ENCODE measurements around the gene PLEKHA6.
A peak's percentile ranks its signal among the peaks of the same experiment; 100 is the strongest.

The PLEKHA6 gene

DNA sequence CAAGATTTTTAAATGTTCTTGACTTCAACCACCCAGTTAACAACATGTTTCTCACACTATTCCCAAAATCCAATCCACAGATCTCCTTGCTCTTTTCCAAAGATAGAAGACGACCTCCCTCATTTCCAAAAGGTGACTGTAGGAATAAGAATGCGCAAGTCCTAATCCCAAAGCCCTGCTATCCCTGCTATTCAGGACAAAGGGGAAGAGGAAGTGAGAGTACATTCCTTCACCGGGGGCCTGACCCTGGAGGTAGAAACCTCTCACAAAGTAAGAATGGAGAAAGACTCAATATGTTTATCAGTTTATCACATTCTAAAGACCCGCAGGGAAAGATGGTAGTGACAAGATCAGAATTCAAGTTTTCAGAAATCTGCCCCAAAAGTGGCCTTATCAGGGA is 55.7 kb downstream of the PLEKHA6 start:
- no peak overlapping the region for H3K27ac Mint-ChIP-seq
- no peaks in the 10 kb centered on the region for H3K4me1 Mint-ChIP-seq
- peaks cover 47% of the 10 kb centered on the region for H3K27me3 Mint-ChIP-seq
- no peaks in the 10 kb centered on the region for H3K9me3 Mint-ChIP-seq
- H3K4me3 Mint-ChIP-seq, result no peak overlapping the region
- ATAC-seq, result no peak
- H3K36me3 Mint-ChIP-seq, result no peaks in the 10 kb centered on the region

DNA sequence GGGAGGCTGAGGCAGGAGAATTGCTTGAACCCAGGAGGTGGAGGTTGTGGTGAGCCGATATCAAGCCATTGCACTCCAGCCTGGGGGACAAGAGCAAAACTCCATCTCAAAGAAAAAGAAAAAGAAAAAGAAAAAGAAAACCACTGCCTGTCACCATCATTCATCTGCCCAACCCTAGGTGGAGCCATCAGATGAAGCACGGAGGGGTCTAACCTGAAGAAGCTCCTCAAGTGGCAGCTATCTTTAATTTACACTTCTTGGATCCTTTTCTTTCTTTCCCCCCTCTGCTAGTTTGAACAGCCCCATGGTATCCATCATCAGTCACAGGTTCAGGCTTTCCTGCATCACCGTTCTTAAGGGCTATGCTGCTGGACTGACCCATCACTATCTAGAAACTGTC is 57.0 kb downstream of the PLEKHA6 start:
- no peak overlapping the region for H3K27ac Mint-ChIP-seq
- H3K9me3 Mint-ChIP-seq, result no peaks in the 10 kb centered on the region
- no peaks in the 10 kb centered on the region for H3K36me3 Mint-ChIP-seq

DNA sequence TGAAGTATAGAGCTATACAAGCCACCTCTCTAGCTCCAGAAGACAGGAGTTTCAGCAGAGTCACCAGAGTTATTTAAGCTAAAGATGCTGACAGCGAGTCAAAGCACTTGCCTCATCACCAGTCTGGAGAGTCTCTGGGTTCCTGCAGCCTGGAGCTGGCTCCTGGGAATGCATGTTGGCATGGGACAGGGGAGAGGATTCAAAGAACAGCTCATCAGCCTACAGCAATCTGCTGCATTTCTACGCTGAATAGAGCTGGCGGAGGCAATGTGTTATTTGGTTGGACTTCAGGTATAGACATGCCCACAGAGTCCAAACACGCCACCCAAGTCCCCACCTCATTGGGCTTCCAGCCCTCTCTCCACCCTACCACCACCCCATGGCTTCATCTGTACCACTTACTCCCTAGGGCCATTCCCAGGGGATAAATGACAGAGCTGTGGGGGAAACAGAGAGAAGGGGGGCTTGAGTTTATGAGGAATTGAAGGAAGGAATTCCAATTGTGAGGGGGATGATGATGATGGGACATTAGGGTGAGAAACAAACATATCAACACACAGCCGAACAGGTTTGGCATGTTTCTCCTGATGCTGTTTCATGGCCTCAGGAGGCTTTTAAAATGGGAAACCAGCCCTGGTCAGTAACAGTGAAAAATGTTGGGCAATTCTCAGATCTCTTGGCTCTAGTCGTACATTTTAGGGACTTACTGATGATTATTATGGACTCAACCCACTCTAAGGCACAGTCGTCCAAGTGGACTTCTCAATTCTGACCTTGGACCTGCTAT is 58.4 kb downstream of the PLEKHA6 start:
- Mint-ChIP-seq H3K4me1 (no peaks in the 10 kb centered on the region), H3K27me3 (peaks cover 39% of the 10 kb centered on the region), H3K36me3 (no peaks in the 10 kb centered on the region)

More for the DNA sequence above, 57.0 kb downstream of the PLEKHA6 start:
- Mint-ChIP-seq H3K4me3 (no peak overlapping the region), H3K4me1 (no peaks in the 10 kb centered on the region), H3K27me3 (peaks cover 43% of the 10 kb centered on the region)
- ATAC-seq, result no peak

DNA sequence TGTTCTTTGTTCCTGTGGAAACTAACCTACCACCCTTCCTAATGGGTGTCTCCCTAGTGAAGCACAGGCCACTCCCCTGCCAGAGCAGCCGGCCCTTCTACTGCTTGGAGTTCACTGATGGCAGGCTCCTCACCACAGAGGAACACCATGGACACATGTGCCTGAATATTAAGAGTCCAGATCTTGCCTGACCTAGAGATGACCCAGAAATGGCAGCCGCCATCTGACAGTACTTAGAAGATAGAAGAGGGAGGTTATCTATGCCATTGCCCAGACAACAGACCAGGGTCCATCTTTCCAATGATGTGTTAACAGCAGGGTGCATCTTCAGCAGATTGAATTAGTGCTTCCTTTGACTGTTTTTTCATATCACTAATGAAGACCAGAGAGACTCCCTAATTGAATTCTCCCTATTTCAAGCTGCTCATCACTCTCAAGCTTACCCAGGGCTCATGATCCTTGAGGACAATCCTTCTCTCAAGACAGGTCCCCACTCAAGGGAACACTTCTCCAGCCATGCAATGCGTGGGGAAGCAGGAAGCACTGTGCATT is 59.8 kb downstream of the PLEKHA6 start:
- ATAC-seq, result no peak
- H3K27me3 Mint-ChIP-seq, result peaks cover 46% of the 10 kb centered on the region
- no peaks in the 10 kb centered on the region for H3K9me3 Mint-ChIP-seq
- no peak overlapping the region for H3K27ac Mint-ChIP-seq
- H3K36me3 Mint-ChIP-seq, result no peaks in the 10 kb centered on the region
- no peaks in the 10 kb centered on the region for H3K4me1 Mint-ChIP-seq
- no peak overlapping the region for H3K4me3 Mint-ChIP-seq

More for the DNA sequence above, 58.4 kb downstream of the PLEKHA6 start:
- no peak for ATAC-seq
- Mint-ChIP-seq H3K27ac (no peak overlapping the region), H3K4me3 (no peak overlapping the region), H3K9me3 (no peaks in the 10 kb centered on the region)

DNA sequence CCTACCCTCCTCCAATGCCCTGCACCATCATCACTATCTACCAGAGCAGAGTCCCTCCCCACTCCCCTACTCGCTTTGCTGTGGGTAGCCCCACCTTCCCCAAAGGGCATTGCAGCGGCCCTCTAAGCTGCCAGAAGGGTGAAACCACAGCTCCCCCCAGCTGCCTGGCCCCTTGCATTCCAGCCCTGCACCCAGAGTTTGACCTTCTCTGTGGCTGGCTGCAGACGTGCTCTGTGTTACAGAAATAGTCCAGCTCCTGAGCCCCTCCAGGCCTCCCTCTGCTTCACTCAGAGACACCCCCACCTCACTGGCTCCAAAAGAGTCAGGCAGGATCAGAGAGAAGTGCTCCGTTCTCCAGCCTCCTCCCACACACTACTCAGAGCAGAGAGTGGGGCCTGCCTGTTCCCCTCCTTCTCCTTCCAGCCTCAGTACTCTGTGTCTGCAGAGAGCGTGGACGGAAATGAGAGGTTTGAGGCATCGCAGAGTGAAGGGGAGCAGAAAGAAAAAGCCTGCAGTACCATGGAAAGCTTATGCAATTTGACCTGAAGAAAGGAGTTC is 63.2 kb downstream of the PLEKHA6 start:
- H3K4me1 Mint-ChIP-seq, result no peaks in the 10 kb centered on the region
- no peaks in the 10 kb centered on the region for H3K9me3 Mint-ChIP-seq
- H3K36me3 Mint-ChIP-seq, result no peaks in the 10 kb centered on the region
- no peak overlapping the region for H3K4me3 Mint-ChIP-seq
- no peak overlapping the region for H3K27ac Mint-ChIP-seq
- no peak for ATAC-seq
- peaks cover 67% of the 10 kb centered on the region for H3K27me3 Mint-ChIP-seq

DNA sequence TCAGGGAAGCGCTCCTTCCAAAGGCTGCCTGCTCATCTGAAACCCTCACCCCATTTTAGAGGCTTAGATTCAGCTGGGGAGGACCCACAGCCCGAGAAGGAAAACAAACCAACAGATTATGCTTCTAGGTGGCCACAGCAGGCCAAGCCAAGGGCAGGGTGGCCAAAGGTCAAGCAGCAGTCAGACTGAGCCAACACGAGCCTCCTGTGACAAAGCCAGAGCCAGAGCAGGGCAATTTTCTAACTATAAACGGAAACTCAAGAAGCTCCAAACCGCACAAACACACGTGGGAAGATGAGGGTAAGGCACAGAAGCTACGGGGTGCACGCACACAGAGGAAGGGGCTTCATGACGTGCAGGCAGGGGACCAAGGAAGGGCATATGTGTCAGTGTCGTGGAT is 64.1 kb downstream of the PLEKHA6 start:
- Mint-ChIP-seq H3K27me3 (peaks cover 62% of the 10 kb centered on the region), H3K4me3 (no peak overlapping the region), H3K27ac (no peak overlapping the region), H3K9me3 (no peaks in the 10 kb centered on the region), H3K36me3 (no peaks in the 10 kb centered on the region), H3K4me1 (no peaks in the 10 kb centered on the region)
- no peak for ATAC-seq

DNA sequence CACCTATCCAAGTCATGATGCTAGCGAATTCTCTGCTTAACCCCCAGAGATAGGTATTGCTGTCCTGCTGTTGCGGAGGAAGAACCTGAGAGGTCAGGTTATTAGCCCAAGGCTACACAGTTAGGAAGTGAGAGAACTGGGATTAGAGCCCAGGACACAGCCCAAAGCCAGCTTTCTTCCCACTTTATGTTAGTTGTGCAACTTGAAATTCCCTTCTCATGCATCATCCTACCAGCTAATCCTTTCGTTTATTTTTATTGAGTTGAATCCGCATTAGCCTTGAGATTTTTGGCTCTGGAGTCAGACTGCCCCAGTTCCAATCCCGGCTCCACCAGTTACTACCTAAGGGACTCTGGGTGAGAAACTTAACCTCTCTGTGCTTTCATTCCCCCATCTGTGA is 65.4 kb downstream of the PLEKHA6 start:
- H3K4me1 Mint-ChIP-seq, result no peaks in the 10 kb centered on the region
- no peaks in the 10 kb centered on the region for H3K36me3 Mint-ChIP-seq
- H3K4me3 Mint-ChIP-seq, result no peak overlapping the region
- H3K27ac Mint-ChIP-seq, result no peak overlapping the region
- no peaks in the 10 kb centered on the region for H3K9me3 Mint-ChIP-seq
- no peak for ATAC-seq
- H3K27me3 Mint-ChIP-seq, result peaks cover 61% of the 10 kb centered on the region

DNA sequence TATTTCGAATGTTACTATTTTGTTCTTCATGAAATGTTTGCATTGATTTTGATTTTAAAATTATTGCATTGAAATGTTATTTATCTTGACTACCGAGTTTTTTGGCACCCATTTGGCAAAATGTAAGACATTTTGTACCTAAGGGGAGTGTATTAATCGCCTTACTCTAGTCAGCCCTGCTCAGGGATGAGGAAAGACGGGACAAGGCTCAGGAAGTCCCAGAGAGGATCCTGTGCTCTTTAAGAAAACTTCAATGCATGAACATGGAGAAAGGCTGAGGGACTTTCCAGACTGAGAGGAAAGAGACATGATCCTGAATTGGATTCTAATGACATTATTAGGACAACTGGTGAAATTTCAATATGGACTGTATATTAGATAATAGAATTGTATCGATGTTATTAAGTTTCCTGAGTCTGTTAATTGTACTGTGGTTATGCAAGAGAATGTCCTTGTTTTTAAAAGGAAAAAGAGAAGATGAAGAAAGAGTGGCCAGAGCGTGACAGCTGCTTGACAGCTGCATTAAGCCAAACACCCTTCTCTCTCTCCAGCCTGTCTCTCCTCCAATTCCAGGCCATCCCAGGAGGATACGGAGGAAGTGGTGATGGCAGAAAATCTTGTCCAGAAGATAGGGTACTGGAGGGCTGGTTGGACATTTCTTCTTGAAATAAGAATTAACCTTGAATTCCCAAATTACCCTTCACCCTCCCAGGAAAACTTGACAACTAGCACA is 66.0 kb downstream of the PLEKHA6 start:
- Mint-ChIP-seq H3K4me3 (no peak overlapping the region), H3K9me3 (no peaks in the 10 kb centered on the region), H3K27me3 (peaks cover 63% of the 10 kb centered on the region), H3K27ac (no peak overlapping the region), H3K4me1 (no peaks in the 10 kb centered on the region), H3K36me3 (no peaks in the 10 kb centered on the region)
- ATAC-seq, result no peak

DNA sequence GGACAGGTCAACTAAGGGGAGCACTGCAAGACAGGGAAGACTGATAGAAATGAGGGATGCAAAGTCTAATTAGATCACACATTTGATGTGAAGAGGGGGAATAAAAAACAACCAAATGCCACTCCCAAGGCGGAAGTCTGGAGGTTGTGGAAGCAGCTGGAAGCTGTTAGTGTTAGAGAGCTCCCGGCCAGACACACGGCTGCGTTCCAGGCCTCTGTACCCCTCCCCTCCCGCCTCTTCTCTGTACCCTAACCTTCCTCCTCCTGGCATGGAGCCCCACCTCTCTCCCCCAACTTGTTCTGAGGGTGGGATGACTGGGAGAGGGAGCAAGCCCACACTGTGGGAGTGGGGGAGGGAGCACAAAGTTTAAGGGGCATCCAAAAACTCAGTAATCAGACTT is 67.0 kb downstream of the PLEKHA6 start:
- Mint-ChIP-seq H3K36me3 (no peaks in the 10 kb centered on the region), H3K27ac (no peak overlapping the region), H3K27me3 (peaks cover 73% of the 10 kb centered on the region), H3K4me3 (no peak overlapping the region), H3K4me1 (peaks cover 7% of the 10 kb centered on the region), H3K9me3 (no peaks in the 10 kb centered on the region)
- ATAC-seq, result no peak

DNA sequence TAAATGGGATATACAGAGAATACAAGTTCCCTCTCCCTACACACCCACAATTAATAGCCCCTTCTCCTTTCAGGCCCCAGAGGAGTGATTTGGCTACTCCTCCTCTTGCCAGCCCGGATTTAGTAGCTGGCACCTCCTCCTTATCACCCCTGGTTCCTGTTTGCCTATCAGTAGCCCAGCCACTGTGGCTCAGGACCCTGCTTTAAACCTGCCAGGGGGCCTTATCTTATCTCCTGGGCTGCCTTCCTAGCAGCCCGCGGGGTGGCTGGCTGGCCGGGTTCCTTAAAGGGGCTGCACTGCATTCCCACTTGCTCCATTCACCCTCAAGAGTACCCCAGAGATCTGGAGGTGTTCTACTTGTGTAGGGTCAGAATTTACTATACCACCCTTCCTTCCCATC is 70.4 kb downstream of the PLEKHA6 start:
- Mint-ChIP-seq H3K27me3 (peaks cover 47% of the 10 kb centered on the region), H3K36me3 (no peaks in the 10 kb centered on the region), H3K27ac (no peak overlapping the region), H3K9me3 (no peaks in the 10 kb centered on the region), H3K4me1 (peaks cover 32% of the 10 kb centered on the region), H3K4me3 (no peak overlapping the region)
- ATAC-seq, result no peak

DNA sequence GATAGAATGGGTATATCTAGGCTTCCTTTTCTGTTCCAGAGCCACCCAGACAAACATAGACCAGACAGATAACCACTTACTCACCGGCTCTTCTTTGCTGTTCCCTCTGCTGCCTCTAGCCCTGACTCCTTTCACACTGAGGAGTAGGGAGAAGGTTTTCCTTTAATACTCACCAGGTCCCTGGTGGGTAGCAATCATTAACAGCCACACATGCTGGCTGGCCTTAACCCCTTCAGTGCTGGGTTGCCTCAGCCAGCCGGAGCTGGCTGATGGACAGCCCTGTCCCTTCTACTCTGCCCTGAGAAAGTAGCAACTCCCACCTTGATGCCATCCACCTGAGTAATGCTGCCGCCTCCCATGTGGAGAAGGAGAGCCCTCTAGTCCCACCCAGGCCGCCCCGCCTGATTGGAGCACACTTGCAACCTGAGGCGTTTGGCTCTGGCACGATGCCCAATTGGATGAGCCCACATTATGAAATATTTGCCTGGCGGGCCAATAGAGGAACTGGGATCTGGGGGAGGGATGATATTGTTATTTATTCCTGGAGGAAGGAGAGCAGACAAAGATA is 71.6 kb downstream of the PLEKHA6 start:
- no peak for ATAC-seq
- no peaks in the 10 kb centered on the region for H3K36me3 Mint-ChIP-seq
- peaks cover 43% of the 10 kb centered on the region for H3K27me3 Mint-ChIP-seq
- H3K4me3 Mint-ChIP-seq, result no peak overlapping the region
- peaks cover 32% of the 10 kb centered on the region for H3K4me1 Mint-ChIP-seq
- peak overlapping the region; percentile 83 for H3K27ac Mint-ChIP-seq
- no peaks in the 10 kb centered on the region for H3K9me3 Mint-ChIP-seq

DNA sequence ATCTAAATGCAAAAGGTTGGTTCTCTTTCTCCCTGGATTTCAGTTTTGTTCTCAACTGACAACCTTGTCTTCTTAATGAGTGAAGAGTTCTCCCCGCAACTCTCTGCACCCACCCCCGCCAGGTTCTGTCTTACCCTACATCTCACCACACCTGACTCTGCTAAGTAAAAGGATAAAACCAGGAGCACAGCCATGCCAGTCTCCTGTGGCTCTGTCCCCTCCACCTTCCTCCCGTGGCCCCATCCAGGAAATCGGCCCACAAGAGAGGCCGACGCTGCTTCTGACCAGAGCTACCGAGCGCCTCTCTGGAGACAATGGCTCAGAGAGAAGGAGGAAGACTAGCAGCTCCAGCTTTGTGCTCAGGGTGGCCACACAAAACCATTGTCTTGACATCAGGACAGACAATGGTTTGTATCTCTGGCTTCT is 72.2 kb downstream of the PLEKHA6 start:
- no peak for ATAC-seq
- peaks cover 44% of the 10 kb centered on the region for H3K27me3 Mint-ChIP-seq
- peak overlapping the region; percentile 83 for H3K27ac Mint-ChIP-seq
- H3K9me3 Mint-ChIP-seq, result no peaks in the 10 kb centered on the region
- peaks cover 32% of the 10 kb centered on the region for H3K4me1 Mint-ChIP-seq
- H3K4me3 Mint-ChIP-seq, result peak overlapping the region; percentile 45
- no peaks in the 10 kb centered on the region for H3K36me3 Mint-ChIP-seq

DNA sequence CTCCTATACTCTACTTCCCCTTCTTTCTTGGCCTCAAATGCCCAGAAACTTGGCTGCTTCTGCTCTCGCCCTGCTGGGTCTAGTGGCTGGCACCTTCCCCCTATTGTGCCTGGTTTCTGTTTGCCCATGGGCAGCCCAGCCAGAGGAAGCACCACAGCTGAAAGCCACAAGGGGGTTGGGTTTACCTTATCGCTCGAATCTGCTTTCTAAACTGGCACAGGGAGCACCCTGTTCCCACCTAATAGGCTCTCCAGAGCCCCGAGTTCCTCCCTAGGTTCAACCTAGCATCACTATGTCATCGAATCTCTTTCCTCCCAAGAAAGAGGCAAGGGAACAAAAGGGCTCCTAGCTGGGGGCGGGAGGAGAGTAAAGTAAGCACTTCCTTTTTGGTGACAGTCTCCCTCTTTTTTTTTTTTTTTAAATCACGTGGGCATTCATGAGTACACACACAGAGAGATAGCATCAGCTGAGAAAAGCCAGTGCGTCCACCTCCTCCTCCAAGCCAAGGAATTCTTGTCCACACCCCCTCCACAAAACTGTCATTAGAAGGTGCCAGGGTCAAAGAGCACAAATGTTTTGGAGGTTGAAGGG is 72.8 kb downstream of the PLEKHA6 start:
- peaks cover 32% of the 10 kb centered on the region for H3K4me1 Mint-ChIP-seq
- H3K4me3 Mint-ChIP-seq, result peak overlapping the region; percentile 85
- ATAC-seq, result peak; percentile 92
- peak overlapping the region; percentile 83 for H3K27ac Mint-ChIP-seq
- no peaks in the 10 kb centered on the region for H3K36me3 Mint-ChIP-seq
- no peaks in the 10 kb centered on the region for H3K9me3 Mint-ChIP-seq
- peaks cover 46% of the 10 kb centered on the region for H3K27me3 Mint-ChIP-seq

DNA sequence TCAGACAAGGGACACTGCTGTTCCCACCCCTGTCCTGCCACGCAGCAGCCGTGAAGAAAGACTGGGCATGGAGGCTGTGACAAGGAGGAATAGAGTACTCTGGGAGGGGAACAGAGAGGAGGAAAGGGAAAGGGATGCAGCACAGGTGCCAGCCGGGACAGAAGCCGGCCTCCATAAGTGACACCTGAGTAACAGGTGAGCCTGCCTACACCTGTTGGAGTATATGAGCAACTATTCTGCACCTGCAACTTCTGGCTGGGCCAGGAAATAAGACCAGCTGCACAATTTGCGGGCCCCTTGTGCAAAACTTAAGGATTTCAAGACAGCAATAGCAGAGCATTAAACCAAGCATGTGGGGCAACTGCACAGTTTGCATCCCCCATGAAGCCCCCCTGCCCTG is 73.4 kb downstream of the PLEKHA6 start:
- no peaks in the 10 kb centered on the region for H3K9me3 Mint-ChIP-seq
- H3K36me3 Mint-ChIP-seq, result no peaks in the 10 kb centered on the region
- H3K27ac Mint-ChIP-seq, result peak overlapping the region; percentile 83
- peak overlapping the region; percentile 19 for H3K4me3 Mint-ChIP-seq
- ATAC-seq, result no peak
- peaks cover 32% of the 10 kb centered on the region for H3K4me1 Mint-ChIP-seq
- peaks cover 52% of the 10 kb centered on the region for H3K27me3 Mint-ChIP-seq

Measured in stimulated activated memory B cell treated with anti-CD40 and anti-IgM and Interleukin-4, amounts not matched to agents 10 μg/mL and 1 μg/mL and 100 μg/mL, for 72 hours (primary cell).